Mucosa of descending colon (tissue), 3 donors: Measurements from ENCODE around the gene MMP24. TPM values are rescaled to one million over a fixed set of nuclear protein-coding genes. Genes with fewer than 3 reads are reported as not detected.

Experiments
- ATAC-seq: fragments of 200-7000 bp; cut with Tn5 transposase; one replicate; pipeline ENCODE4 v1.9.1; 2020; ENCODE audit warnings: mild to moderate bottlenecking, moderate library complexity
- DNase-seq, 3 donors: peaks; one replicate each; pipeline ENCODE4 v3.0.0-alpha.2; 2020
- H3K36me3 ChIP-seq: fragments of 200-600 bp; one replicate; pipeline ENCODE4 v1.8.0; 2021; ENCODE audit warnings: low read depth, mild to moderate bottlenecking
- H3K4me1 ChIP-seq: fragments of 200-600 bp; one replicate; pipeline ENCODE4 v1.8.0; 2021; ENCODE audit warnings: low read depth, mild to moderate bottlenecking
- H3K4me3 ChIP-seq: fragments of 200-600 bp; one replicate; pipeline ENCODE4 v1.8.0; 2021; ENCODE audit warnings: mild to moderate bottlenecking
- H3K9me3 ChIP-seq: fragments of 200-600 bp; one replicate; pipeline ENCODE4 v1.8.0; 2021; ENCODE audit warnings: mild to moderate bottlenecking
- intact Hi-C, 2 donors: fragments of 100-400 bp; cut with DNase I in 1 of 2; cut with micrococcal nuclease in 1 of 2; formaldehyde crosslinking; loops; one replicate each; pipeline versions ENCODE4 v1.11.0 to v1.11.1; 2022; cut with DNase I, micrococcal nuclease
- total RNA-seq, 3 donors: library from RNA; stranded (reverse); fragmentation: NEBNext Ultra II Directional in 2 of 3; extraction: Animal tissue kit (Norgen Biotek cat#: 25700) in 2 of 3; gene quantifications; one replicate each; pipeline versions ENCODE4 v1.2.1 to v1.2.4, GENCODE V29; 2021 to 2023
- TF ChIP-seq, protein P1 (sequence below): fragments of 200-600 bp; IDR thresholded peaks from one replicate; pipeline ENCODE4 v1.8.0; 2022; ENCODE audit warnings: antibody characterized with exemption, mild to moderate bottlenecking
- donor health status: DM: no; HTN: no; CAD: no; lungs with moderate emphysema.
- donor health status: DM: no; HTN: no; CAD: no.
- donor health status: DM: no; HTN: yes; CAD: no.

MMP24 gene
- total RNA-seq, 3 donors from 2014 or later: 0.24 to 0.70 (median 0.58) TPM

DNA sequence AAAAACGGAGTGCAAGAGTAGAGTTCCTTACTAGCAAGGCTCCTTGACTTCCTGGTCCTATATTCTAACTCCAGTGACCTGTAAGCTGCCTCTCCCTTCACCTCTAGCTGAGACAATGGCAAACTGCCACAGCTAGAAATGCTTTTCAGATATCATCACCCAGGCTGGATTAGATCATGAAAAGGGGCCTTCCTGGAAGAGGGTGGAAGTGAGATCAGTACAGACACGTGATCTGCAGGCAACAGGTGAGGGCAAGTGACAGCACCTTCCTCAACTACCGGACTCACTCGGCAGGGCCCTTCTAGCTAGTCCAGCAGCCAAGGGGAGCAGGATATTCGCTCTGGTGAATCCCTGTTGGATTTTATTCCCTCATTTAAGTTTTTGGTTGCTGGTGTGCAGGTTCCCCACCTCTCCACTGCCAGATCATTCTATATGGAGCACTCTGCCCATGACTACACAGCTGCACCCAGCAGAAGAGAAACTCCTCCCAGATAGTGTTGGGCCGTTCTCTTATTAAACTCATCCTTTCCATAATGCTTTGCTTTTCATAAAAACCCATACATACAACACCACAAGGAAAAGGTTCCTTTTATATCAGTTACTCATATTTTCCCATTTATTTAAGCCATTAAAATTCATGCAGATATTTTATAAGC is 92.1 kb downstream of the MMP24 start:
- intact Hi-C loops: no loop called here
- Histone ChIP-seq H3K9me3 (no peaks in the 10 kb centered on the region), H3K36me3 (no peaks in the 10 kb centered on the region), H3K4me3 (no peak overlapping the region), H3K4me1 (peaks cover 4% of the 10 kb centered on the region)
- ATAC-seq (peak; percentile 93), DNase-seq (peak; percentile 59 to 81 (median 62))
- TF ChIP-seq, protein P1, sequence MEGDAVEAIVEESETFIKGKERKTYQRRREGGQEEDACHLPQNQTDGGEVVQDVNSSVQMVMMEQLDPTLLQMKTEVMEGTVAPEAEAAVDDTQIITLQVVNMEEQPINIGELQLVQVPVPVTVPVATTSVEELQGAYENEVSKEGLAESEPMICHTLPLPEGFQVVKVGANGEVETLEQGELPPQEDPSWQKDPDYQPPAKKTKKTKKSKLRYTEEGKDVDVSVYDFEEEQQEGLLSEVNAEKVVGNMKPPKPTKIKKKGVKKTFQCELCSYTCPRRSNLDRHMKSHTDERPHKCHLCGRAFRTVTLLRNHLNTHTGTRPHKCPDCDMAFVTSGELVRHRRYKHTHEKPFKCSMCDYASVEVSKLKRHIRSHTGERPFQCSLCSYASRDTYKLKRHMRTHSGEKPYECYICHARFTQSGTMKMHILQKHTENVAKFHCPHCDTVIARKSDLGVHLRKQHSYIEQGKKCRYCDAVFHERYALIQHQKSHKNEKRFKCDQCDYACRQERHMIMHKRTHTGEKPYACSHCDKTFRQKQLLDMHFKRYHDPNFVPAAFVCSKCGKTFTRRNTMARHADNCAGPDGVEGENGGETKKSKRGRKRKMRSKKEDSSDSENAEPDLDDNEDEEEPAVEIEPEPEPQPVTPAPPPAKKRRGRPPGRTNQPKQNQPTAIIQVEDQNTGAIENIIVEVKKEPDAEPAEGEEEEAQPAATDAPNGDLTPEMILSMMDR: no peak

DNA sequence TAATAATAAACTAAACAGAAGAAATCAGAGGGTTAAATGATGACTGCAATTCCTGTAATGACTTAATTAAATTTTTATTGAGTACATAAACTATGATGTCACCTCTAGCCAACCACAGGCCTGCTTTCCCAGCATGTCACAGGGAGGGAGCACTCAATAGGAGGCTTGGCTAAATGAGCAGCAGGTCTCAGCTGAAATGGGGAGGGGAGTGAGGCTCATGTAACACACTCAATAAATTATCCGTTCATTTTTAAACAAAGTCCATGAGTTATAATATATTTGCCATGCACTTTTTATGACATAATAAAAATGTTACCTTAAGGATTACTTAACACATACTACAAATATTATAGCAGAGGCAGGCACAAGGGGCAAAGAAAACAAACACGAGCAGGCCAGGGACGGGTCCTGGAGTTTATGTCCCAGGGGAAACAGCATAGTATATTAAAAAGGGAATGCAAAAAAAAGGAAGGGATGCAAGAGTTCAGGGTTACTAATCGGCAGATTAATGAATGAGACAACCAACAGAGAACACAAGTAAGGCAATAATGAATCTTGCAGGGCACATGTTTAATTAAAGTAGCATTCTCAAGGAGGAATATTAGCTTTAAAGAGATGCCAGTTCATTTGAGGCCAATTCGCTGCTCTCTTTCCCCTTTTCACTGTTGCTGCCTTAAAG is 92.8 kb downstream of the MMP24 start:
- no peaks in the 10 kb centered on the region for H3K36me3 ChIP-seq
- intact Hi-C loops: no loop called here
- ATAC-seq (peak; percentile 37), DNase-seq (no peak)
- TF ChIP-seq, protein P1: no peak
- H3K4me1 ChIP-seq: peaks cover 4% of the 10 kb centered on the region
- H3K4me3 ChIP-seq: no peak overlapping the region
- no peaks in the 10 kb centered on the region for H3K9me3 ChIP-seq

DNA sequence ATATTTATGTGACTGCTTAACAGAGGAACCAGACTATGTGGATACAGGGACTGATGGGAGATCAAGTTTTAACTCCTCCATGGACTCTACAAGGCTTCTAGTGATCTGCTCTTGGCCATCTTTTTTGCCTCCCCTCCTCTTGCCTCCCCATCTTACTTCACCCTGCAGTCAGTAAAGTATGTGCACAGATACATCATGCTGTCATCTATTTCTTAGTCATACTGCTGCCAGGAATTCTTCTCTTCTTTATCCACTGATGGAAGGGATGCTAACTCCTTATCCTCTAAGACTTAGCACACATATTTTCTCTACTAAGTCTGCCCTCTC is 93.3 kb downstream of the MMP24 start:
- Histone ChIP-seq H3K4me1 (peaks cover 4% of the 10 kb centered on the region), H3K4me3 (no peak overlapping the region), H3K36me3 (no peaks in the 10 kb centered on the region), H3K9me3 (no peaks in the 10 kb centered on the region)
- DNase-seq (no peak), ATAC-seq (no peak)
- intact Hi-C loops: no loop called here
- TF ChIP-seq, protein P1: no peak

DNA sequence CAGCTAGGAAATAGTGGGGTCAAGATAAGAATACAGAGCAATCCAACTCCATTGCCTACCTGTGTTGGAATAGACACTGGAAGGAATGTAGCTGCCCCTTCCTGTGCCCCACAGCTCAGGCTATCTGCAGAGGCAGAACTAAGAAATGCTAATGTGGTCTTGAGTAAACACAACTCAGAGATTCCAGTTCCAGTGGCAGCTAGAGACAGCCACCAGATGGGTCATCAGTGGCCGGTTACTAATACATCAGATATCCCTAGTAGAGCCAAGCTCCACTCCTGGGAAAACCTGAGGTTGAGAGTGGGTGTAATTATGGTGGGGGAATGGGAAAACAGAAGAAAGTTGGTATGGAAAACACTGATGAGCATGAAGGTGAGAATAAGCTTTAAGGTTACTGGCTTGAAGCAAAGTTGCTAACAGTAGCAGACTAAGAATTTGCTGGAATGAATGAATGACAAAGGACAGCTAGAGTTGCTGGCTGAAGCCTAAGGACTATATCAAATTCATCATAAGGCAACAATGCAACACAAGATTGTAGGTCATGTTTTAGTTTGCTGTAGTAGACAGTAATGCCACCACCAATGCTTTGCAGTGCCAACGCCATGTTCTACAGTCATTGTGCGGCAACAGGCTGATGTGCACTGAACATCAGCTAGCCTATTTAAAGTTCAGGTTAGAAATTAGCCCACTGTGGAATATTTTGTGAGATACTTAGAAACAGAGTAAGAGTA is 94.1 kb downstream of the MMP24 start:
- Histone ChIP-seq H3K4me3 (no peak overlapping the region), H3K4me1 (peaks cover 4% of the 10 kb centered on the region), H3K36me3 (no peaks in the 10 kb centered on the region), H3K9me3 (no peaks in the 10 kb centered on the region)
- TF ChIP-seq, protein P1: no peak
- ATAC-seq: no peak
- intact Hi-C loops: no loop called here
- DNase-seq: no peak

DNA sequence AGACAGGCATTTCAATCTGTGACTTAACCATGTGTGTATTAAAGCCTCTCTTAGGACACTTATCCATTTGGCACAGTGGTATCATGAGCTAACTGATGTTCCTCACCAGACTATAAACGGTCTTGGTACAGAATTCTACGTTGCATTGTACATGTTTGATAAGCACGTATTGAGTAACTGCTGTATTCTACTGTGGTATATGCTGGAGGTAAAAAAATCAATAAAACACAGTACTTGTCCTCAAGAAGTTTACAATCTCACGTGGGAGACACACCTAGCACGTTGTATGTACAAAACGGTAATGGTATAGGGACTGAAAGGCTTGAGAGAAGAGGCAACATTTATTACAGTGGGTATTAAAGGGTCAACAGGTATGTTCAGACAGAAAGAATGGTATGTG is 98.9 kb downstream of the MMP24 start:
- ATAC-seq: peak; percentile 32
- Histone ChIP-seq H3K4me1 (peaks cover 16% of the 10 kb centered on the region), H3K4me3 (no peak overlapping the region), H3K36me3 (no peaks in the 10 kb centered on the region), H3K9me3 (no peaks in the 10 kb centered on the region)
- no peak for DNase-seq
- intact Hi-C loops: no loop called here
- TF ChIP-seq, protein P1: no peak
